ENCODE measurements around the gene MEGF8. TPM values are rescaled to one million over a fixed set of nuclear protein-coding genes. Genes with fewer than 3 reads are reported as not detected.

MEGF8 gene
- total and polyA plus RNA-seq, 2 of the 13 experiments (the other 11 are each of a cell fraction or from before 2014, with no cell fraction given) = 4.0 to 8.8 TPM

- TF ChIP-seq ZNF280D (CRISPR knock-in tag; IDR thresholded peaks at IDR 0.05) (no peak), ZSCAN21 (CRISPR knock-in tag; IDR thresholded peaks at IDR 0.05; ENCODE audit: borderline replicate concordance) (no peak), CEBPB (IDR thresholded peaks at IDR 0.05; ENCODE audit: borderline replicate concordance, low read depth, low read length) (no peak), NRL (CRISPR knock-in tag; IDR thresholded peaks at IDR 0.05; ENCODE audit: borderline replicate concordance) (no peak), HBP1 (CRISPR knock-in tag; IDR thresholded peaks at IDR 0.05; ENCODE audit: low read depth) (0 out of 2 replicates have a peak, but pooled peaks have one; percentile 13), MXI1 (IDR thresholded peaks at IDR 0.05; ENCODE audit: borderline replicate concordance, low read depth, low read length) (peak; percentile 2; the same call in 1 of the 3 replicates), SAP130 (CRISPR knock-in tag; IDR thresholded peaks at IDR 0.05; ENCODE audit: low read depth) (no peak), ZNF776 (CRISPR knock-in tag; IDR thresholded peaks at IDR 0.05) (no peak), SIN3B (IDR thresholded peaks at IDR 0.05; ENCODE audit: low read length) (no peak), ZNF770 (CRISPR knock-in tag; IDR thresholded peaks at IDR 0.05) (no peak), ZNF280B (CRISPR knock-in tag; IDR thresholded peaks at IDR 0.05; ENCODE audit: borderline replicate concordance) (no peak), SP140L (CRISPR knock-in tag; IDR thresholded peaks at IDR 0.05; ENCODE audit: borderline replicate concordance) (no peak), ZNF792 (CRISPR knock-in tag; IDR thresholded peaks at IDR 0.05) (no peak), BRCA1 (CRISPR knock-in tag; IDR thresholded peaks at IDR 0.05) (no peak), ZNF143 (CRISPR knock-in tag; IDR thresholded peaks at IDR 0.05) (no peak), MAX (IDR thresholded peaks at IDR 0.05) (peak; percentile 41), ATF4 (CRISPR knock-in tag; IDR thresholded peaks at IDR 0.05) (no peak), ZNF713 (CRISPR knock-in tag; IDR thresholded peaks at IDR 0.05) (no peak), SKI (IDR thresholded peaks at IDR 0.05; ENCODE audit: partially characterized antibody) (no peak), PHF21A (CRISPR knock-in tag; IDR thresholded peaks at IDR 0.05) (no peak)
These were observed 41.4 kb upstream of the MEGF8 start (continued) for GRCh38 chr19:42284066-42284501.
